Measurements from ENCODE around the gene IL23A.
"Not testable (repeated sequence)": the region's sequence is repeated elsewhere in the genome, so short reads cannot be mapped to it uniquely, and the experiment has no call there.

IL23A gene

DNA sequence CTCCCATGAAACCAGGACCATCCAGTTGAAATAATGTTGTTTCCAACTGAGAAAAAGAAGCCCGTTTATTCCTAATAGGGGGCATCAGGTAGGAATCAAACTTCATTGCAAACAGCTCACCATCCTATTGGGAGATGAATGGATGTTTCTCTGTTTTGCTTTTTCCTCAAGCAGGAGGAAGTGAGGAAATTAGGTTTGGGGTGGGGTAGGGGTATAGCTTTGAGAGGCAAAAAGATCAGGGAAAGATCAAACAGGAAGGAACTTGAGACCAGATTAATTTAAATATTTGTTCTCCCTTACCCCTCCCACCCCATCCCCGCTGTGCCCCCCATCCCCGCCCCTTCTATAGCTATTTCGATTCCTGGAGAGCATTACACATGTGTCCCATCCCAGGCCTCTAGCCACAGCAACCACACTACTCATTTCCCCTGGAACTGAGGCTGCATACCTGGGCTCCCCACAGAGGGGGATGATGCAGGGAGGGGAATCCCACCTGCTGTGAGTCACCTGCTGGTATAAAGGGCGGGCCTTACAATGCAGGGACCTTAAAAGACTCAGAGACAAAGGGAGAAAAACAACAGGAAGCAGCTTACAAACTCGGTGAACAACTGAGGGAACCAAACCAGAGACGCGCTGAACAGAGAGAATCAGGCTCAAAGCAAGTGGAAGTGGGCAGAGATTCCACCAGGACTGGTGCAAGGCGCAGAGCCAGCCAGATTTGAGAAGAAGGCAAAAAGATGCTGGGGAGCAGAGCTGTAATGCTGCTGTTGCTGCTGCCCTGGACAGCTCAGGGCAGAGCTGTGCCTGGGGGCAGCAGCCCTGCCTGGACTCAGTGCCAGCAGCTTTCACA, at the start of gene IL23A:
IL23A (plus strand) TSS at position 577 of the 850 bp plus-strand sequence; CDS start at position 738, 161 bp downstream.
- DNase-seq, result no peak

- DNase-seq, result no peak
Measured at GRCh38 chr12:56293795-56294194, 44.9 kb upstream of the IL23A start.

GRCh38 chr12:56296295-56296694, 42.4 kb upstream of the IL23A start:
- no peak for DNase-seq

GRCh38 chr12:56297400-56297799, 41.3 kb upstream of the IL23A start:
- DNase-seq, result no peak

DNA sequence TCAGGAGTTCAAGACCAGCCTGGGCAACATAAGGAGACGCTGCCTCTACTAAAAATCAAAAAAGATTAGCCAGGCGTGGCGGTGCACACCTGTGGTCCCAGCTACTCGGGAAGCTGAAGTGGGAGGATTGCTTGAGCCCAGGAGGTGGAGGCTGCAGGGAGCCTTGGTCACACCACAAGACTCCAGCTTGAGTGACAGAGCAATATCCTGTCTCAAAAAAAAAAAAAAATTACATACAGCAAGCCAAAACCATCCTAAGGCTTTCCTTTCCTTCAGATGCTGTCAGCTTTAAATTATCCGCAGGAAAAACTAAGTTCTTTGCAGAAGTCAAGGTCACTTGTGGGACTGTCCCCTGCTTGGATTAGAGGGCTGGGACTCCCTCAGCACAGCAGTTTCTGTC, 39.9 kb upstream of the IL23A start:
- DNase-seq, result no peak

GRCh38 chr12:56299308-56299852, 39.3 kb upstream of the IL23A start:
- no peak for DNase-seq

- peak; percentile 90 for DNase-seq
Measured at GRCh38 chr12:56299853-56300643, 38.6 kb upstream of the IL23A start, which contains the start of gene CS. Gene CS, minus strand, starts transcription at chr12:56300330. Its CDS starts 129 bp downstream, at chr12:56300201.

GRCh38 chr12:56300644-56301464, 37.8 kb upstream of the IL23A start:
- no peak for DNase-seq

DNA sequence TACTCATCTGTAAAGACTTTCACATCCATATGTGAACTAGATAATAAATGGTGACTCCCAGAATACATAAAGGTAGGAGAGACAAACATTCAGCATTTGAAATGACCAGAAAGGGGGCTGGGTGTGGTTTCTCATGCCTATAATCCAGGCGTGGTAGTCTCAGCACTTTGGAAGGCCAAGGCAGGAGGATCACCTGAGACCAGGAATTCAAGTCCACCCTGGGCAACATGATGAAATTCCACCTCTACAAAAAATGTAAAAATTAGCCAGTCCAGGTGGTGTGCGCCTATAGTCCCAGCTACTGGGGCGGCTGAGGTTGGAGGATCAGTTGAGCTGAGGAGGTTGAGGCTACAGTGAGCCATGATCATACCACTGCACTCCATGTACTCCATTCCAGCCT, 34.4 kb upstream of the IL23A start:
- no peak for DNase-seq

GRCh38 chr12:56304872-56305590, 33.7 kb upstream of the IL23A start:
- no peak for DNase-seq

GRCh38 chr12:56307221-56307965, 31.3 kb upstream of the IL23A start:
- DNase-seq, result no peak

DNA sequence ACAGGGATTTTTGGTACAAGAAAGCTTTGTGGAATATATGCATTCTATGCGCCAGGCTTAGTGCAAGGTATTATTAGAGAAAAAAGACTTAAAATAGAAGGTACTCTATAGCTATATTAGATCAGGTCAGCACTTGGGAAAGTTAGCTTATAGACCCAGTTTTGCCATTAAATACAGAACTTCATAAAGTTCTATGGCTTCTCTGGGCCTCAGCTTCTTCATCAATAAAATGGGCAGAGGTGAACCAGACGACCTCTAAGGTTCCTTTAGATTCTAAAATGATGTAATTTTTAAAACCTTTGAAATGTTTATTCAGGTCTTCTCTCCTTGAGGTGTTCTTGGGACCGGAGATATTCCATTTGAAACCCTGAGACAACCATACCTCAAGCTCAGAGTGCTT, 30.0 kb upstream of the IL23A start:
- DNase-seq, result no peak

GRCh38 chr12:56311003-56311402, 27.7 kb upstream of the IL23A start:
- no peak for DNase-seq

DNA sequence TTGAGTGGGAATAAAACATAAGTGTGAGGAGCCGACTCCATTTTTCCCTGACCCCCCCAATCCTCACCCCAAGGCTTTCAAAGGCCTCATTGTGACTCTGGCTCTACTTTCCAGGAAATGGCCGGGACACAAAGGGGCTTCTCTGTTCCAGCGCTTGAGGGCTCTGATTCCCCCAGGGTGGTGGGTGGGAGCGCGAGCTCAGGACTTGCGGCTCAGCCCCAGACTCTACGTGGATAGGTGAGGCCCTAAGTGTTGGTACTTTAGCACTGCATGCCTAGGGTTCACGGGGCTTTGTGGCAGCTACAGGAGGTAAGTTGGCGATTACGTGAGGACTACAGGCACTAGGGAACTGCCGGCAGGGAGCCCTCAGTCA, 23.4 kb upstream of the IL23A start:
- no peak for DNase-seq

DNA sequence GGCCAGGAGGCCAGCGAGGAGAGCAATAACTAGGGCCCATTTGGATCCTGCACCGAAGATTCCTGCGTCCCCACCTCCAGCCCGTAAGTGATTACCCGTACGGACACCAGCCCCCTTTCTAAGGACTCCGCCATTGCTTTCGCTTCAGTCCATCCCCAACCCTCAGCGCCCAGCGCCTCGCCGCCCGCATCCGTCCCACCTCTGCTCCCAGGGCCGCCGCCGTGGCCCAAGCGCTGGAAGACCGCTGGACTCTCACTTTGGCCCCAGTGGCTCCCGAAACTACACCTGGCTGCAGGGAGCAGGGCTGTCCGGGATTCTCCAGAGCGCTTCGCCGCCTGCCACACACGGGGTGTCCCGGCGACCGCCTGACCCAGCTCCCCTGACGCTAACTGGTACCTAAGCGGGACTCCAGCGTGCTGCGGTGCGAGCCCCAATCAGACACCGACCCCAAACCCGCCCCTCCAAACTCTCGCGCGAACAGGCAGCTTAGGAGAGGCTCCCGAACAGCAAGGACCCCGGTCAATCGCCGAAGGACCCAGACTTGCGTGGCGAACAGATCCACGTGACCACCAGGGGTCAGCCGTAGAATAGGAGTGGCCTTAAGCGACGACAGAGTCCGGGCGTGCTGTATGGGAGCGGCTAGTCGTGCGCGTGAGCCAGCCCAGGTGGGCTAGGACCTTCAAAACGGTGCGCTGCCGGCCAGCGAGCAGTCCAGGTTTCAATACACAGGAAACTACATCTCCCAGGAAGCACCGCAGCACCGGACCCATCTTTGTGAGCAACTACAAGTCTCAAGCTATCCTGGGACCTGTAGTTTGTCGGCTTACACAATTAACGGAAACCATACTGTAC, 22.8 kb upstream of the IL23A start, which contains the start of gene CNPY2:
CNPY2 (minus strand) TSS at position 367 of the 852 bp plus-strand sequence. CDS start 771 bp downstream, outside the sequence.
- DNase-seq, result peak; percentile 84

DNA sequence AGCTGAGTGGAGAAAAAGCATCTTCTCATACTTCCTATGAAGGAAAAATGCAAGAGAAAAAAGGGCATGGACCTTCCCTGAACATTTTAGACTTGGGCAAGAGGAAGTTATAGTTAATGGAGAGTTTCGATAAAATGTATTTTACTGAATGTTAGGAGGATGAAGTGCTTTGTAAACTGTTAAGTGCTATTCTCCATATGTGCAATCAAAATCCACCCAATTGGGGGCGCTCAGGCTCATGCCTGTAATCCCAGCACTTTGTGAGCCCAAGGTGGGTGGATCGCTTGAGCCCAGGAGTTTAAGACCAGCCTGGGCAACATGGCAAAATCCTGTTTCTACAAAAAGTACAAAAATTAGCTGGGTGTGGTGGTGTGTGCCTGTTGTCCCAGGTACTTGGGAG, 21.0 kb upstream of the IL23A start:
- no peak for DNase-seq

- no peak for DNase-seq
Measured at GRCh38 chr12:56321027-56321426, 17.7 kb upstream of the IL23A start.

DNA sequence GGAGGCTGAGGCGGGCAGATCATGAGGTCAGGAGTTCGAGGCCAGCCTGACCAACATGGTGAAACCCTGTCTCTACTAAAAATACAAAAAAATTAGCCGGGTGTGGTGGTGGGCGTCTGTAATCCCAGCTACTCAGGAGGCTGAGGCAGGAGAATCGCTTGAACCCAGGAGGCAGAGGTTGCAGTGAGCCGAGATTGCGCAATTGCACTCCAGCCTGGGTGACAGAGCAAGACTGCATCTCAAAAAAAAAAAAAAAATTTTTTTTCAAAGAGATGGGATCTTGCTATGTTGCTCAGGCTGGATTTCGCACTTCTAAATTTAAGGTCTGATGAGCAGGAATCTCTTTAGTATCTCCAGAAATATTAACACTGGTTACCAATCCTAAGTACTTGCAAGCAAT, 17.1 kb upstream of the IL23A start:
- DNase-seq, result not testable (repeated sequence)

- DNase-seq, result no peak
Measured at GRCh38 chr12:56324206-56324605, 14.5 kb upstream of the IL23A start.

DNA sequence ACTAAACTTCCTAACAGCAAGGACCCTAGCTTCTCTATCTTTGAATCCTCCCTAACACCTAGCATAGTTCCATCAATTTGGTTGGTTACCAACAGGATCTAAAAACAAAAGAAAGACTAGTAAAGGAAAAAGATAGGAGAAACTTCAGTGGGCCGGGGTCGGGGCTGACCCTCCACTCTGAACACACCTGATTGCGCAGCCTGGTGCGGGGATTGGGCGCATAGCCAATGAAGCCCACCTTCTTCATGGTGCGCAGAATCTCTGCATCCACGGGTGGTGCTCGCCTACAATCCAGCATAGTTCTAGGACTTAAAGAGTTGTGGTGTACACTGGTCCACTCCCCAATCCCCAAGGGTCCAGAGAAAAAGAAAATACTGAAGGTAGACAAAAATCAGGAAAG, 12.6 kb upstream of the IL23A start:
- no peak for DNase-seq

Data from NCI-H1694 (cell line).